ENCODE measurements around the gene FCHSD2. TPM values are rescaled to one million over a fixed set of nuclear protein-coding genes. Genes with fewer than 3 reads are reported as not detected.

Gene FCHSD2
- total RNA-seq, 1 experiment from 2014 or later: 22.6 TPM

DNA sequence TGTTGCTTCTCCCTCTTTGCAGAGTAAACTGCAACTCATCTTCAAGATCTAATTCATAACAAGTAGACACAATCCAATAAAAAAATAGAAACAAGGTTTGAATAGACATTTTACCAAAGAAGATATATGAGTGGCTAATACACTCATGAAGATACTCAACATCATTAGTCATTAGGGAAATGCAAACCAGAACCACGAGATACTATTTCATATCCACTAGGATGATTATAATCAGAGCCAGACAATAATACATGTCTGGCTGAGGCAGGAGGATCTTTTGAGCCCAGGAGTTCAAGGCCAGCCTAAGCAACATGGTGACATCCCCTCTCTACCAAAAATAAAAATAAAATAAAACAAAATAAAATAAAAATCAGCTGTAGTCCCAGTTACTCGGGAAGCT is 242.9 kb downstream of the FCHSD2 start:
- intact Hi-C loops (cut with micrococcal nuclease; ENCODE audit: unreplicated experiment): no loop called here
- no peak for DNase-seq
- Histone ChIP-seq H4K20me1 (ENCODE audit: insufficient read depth) (no peaks in the 10 kb centered on the region), H3K36me3 (ENCODE audit: low read depth) (no peaks in the 10 kb centered on the region), H3K4me3 (no peak overlapping the region), H3K4me1 (replicated peaks; ENCODE audit: insufficient read depth) (no peaks in the 10 kb centered on the region), H3K9me3 (ENCODE audit: insufficient read depth, low read depth) (no peaks in the 10 kb centered on the region), H3K27ac (no peak overlapping the region), H3K9me2 (ENCODE audit: insufficient read depth) (no peaks in the 10 kb centered on the region), H3F3A (ENCODE audit: insufficient read depth, low read depth) (no peaks in the 10 kb centered on the region), H3K27me3 (ENCODE audit: insufficient read depth, low read depth) (no peaks in the 10 kb centered on the region), H2AFZ (no peak overlapping the region), H3K79me2 (ENCODE audit: low read depth) (no peaks in the 10 kb centered on the region), H3K4me2 (no peak overlapping the region)
- POLR2A ChIA-PET (ENCODE audit: unreplicated experiment): no interaction called here
- CTCF ChIA-PET: no interaction called here
- no TSS peak for BruUV-seq (replicated peaks)
- TF ChIP-seq, protein P1, sequence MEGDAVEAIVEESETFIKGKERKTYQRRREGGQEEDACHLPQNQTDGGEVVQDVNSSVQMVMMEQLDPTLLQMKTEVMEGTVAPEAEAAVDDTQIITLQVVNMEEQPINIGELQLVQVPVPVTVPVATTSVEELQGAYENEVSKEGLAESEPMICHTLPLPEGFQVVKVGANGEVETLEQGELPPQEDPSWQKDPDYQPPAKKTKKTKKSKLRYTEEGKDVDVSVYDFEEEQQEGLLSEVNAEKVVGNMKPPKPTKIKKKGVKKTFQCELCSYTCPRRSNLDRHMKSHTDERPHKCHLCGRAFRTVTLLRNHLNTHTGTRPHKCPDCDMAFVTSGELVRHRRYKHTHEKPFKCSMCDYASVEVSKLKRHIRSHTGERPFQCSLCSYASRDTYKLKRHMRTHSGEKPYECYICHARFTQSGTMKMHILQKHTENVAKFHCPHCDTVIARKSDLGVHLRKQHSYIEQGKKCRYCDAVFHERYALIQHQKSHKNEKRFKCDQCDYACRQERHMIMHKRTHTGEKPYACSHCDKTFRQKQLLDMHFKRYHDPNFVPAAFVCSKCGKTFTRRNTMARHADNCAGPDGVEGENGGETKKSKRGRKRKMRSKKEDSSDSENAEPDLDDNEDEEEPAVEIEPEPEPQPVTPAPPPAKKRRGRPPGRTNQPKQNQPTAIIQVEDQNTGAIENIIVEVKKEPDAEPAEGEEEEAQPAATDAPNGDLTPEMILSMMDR (conservative IDR thresholded peaks at IDR 0.05): no peak
- TF ChIP-seq EZH2 (IDR thresholded peaks at IDR 0.05; ENCODE audit: low read depth): no peak

GRCh38 chr11:72897506-72897905 is 244.6 kb downstream of the FCHSD2 start:
- Histone ChIP-seq H3K27me3 (ENCODE audit: insufficient read depth, low read depth) (no peaks in the 10 kb centered on the region), H3K36me3 (ENCODE audit: low read depth) (no peaks in the 10 kb centered on the region), H3K9me2 (ENCODE audit: insufficient read depth) (no peaks in the 10 kb centered on the region), H3K4me1 (replicated peaks; ENCODE audit: insufficient read depth) (no peaks in the 10 kb centered on the region), H3K9me3 (ENCODE audit: insufficient read depth, low read depth) (no peaks in the 10 kb centered on the region), H3K79me2 (ENCODE audit: low read depth) (no peaks in the 10 kb centered on the region), H3K4me2 (no peak overlapping the region), H3K4me3 (no peak overlapping the region), H3F3A (ENCODE audit: insufficient read depth, low read depth) (no peaks in the 10 kb centered on the region), H3K27ac (no peak overlapping the region), H4K20me1 (ENCODE audit: insufficient read depth) (no peaks in the 10 kb centered on the region), H2AFZ (no peak overlapping the region)
- intact Hi-C loops (cut with micrococcal nuclease; ENCODE audit: unreplicated experiment): no loop called here
- no peak for DNase-seq
- CTCF ChIA-PET: no interaction called here
- BruUV-seq (replicated peaks): no TSS peak
- no peak for TF ChIP-seq EZH2 (IDR thresholded peaks at IDR 0.05; ENCODE audit: low read depth)
- TF ChIP-seq, protein P1 (conservative IDR thresholded peaks at IDR 0.05): no peak
- POLR2A ChIA-PET (ENCODE audit: unreplicated experiment): no interaction called here

DNA sequence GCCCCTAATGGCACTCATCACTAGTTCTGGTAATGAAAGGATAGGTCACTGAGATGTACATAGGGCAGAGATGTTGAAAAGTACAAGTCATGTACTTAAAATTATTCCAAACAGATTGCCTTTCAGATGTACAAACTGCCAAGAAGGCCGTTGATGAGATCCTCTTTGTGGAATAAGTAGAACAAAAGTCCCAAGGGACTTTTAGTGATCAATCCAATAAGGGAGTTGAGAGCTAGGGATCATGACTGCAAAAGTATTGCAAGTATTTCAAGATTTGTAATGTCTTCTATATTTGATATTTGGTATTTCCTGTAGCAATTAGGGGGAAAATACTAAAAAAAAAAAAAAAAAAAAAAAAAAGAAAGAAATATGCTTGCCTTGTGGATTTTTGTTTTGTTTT is 245.7 kb downstream of the FCHSD2 start:
- no peaks in the 10 kb centered on the region for H3K4me1 ChIP-seq (replicated peaks; ENCODE audit: insufficient read depth)
- no peak overlapping the region for H3K27ac ChIP-seq
- BruUV-seq (replicated peaks): no TSS peak
- H4K20me1 ChIP-seq (ENCODE audit: insufficient read depth): no peaks in the 10 kb centered on the region
- H3F3A ChIP-seq (ENCODE audit: insufficient read depth, low read depth): no peaks in the 10 kb centered on the region
- H3K9me2 ChIP-seq (ENCODE audit: insufficient read depth): no peaks in the 10 kb centered on the region
- ChIA-PET CTCF (no interaction called here), POLR2A (ENCODE audit: unreplicated experiment) (no interaction called here)
- TF ChIP-seq, protein P1 (conservative IDR thresholded peaks at IDR 0.05): no peak
- TF ChIP-seq EZH2 (IDR thresholded peaks at IDR 0.05; ENCODE audit: low read depth): no peak
- no peaks in the 10 kb centered on the region for H3K9me3 ChIP-seq (ENCODE audit: insufficient read depth, low read depth)
- no peak overlapping the region for H3K4me3 ChIP-seq
- H3K4me2 ChIP-seq: no peak overlapping the region
- no peaks in the 10 kb centered on the region for H3K79me2 ChIP-seq (ENCODE audit: low read depth)
- H2AFZ ChIP-seq: no peak overlapping the region
- no peaks in the 10 kb centered on the region for H3K36me3 ChIP-seq (ENCODE audit: low read depth)
- no peak for DNase-seq
- intact Hi-C loops (cut with micrococcal nuclease; ENCODE audit: unreplicated experiment): no loop called here
- no peaks in the 10 kb centered on the region for H3K27me3 ChIP-seq (ENCODE audit: insufficient read depth, low read depth)

Data from PC-9 (cell line).